KMS-11 (cell line): ENCODE measurements around the gene CFAP119.
"Not testable (repeated sequence)": the region's sequence is repeated elsewhere in the genome, so short reads cannot be mapped to it uniquely, and the experiment has no call there.

ENCODE experiments used
- H2AFZ ChIP-seq: fragments of 200-600 bp; sonication (generic); 2 replicates; pipeline ENCODE4 v1.6.1; 2016; ENCODE audit warnings: antibody characterized with exemption, mixed run types, low read depth
- H3K27ac ChIP-seq: fragments of 200-600 bp; sonication (generic); 2 replicates; pipeline ENCODE4 v1.6.1; 2016; ENCODE audit warnings: mild to moderate bottlenecking, mixed run types
- H3K27me3 ChIP-seq: fragments of 200-600 bp; sonication (generic); 2 replicates; pipeline ENCODE4 v1.6.1; 2017; ENCODE audit warnings: mild to moderate bottlenecking, low read depth, mixed run types, moderate library complexity; ENCODE audit not compliant: insufficient read depth
- H3K36me3 ChIP-seq: fragments of 200-600 bp; sonication (generic); 2 replicates; pipeline ENCODE4 v1.6.1; 2017; ENCODE audit warnings: mild to moderate bottlenecking, mixed run types; ENCODE audit not compliant: insufficient read depth
- H3K4me1 ChIP-seq: fragments of 200-600 bp; sonication (generic); 2 replicates; pipeline ENCODE4 v1.6.1; 2016; ENCODE audit warnings: mild to moderate bottlenecking, low read depth, mixed run types; ENCODE audit not compliant: poor library complexity, severe bottlenecking
- H3K4me2 ChIP-seq: fragments of 200-600 bp; sonication (generic); 2 replicates; pipeline ENCODE4 v1.7.0; 2016; ENCODE audit warnings: mild to moderate bottlenecking, mixed run types
- H3K4me3 ChIP-seq: fragments of 200-600 bp; sonication (generic); IDR thresholded peaks from 2 replicates; pipeline ENCODE4 v1.6.1; 2017; ENCODE audit warnings: low read depth, low read length, mixed read lengths; ENCODE audit not compliant: insufficient read depth
- H3K79me2 ChIP-seq: fragments of 200-600 bp; sonication (generic); 2 replicates; pipeline ENCODE4 v1.6.1; 2016; ENCODE audit warnings: low read depth, mixed run types; ENCODE audit not compliant: insufficient read depth
- H3K9ac ChIP-seq: fragments of 200-600 bp; sonication (generic); 2 replicates; pipeline ENCODE4 v1.6.1; 2016; ENCODE audit warnings: mild to moderate bottlenecking, mixed run types
- H4K20me1 ChIP-seq: fragments of 200-600 bp; sonication (generic); 2 replicates; pipeline ENCODE4 v1.6.1; 2016; ENCODE audit warnings: mild to moderate bottlenecking, mixed run types; ENCODE audit not compliant: insufficient read depth
- CTCF ChIP-seq: fragments of 200-600 bp; sonication (generic); conservative IDR thresholded peaks from 2 replicates; pipeline ENCODE4 v1.6.1; 2017; ENCODE audit warnings: low read depth, mild to moderate bottlenecking, antibody characterized with exemption, low read length, moderate library complexity, mixed read lengths

Gene CFAP119

DNA sequence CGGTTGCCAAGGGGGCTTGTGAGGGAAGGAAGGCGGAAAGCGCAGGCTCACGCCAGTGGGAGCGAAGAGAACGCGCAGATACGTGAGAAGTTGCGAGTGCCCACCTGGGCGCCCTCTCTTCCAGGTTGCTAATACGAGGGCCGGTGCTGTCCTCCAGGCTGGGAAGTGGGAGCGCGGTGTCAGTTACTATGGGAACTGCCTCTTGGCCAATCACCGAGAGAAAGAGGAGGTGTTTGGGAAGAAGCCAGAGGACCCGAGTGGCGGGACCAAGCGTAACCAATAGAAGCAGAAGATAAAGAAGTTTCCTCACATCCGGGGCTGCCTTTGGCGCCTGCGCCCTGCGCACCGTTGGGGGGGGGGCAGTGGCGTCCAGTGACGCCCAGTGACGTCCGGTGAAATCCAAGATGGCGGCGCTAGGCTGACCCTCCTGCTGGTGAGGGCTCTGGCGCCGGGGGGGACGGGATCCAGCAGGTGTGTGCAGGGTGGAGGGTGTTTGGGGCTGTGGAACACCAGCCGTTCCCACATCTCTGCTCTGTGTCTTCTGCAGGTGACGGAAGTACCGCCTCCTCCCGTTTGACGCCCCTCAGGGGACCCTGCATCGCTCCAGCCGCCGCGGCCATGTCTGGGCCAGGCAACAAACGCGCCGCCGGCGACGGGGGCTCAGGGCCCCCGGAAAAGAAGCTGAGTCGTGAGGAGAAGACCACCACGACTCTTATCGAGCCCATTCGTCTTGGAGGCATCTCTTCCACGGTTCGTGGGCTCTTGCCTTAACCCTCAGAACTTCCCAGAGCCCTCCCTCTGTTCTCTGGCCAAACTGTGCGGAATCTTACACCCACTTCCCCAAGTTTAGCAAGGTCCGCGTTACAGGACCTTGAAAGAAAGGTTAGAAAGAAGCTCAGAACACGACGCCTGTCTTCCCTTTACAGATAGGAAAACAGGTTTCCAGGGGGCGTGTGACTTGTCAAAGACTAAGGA lies at the start of gene CFAP119, which contains the start of gene RNF40:
CFAP119 (minus strand) TSS at position 135 of the 975 bp plus-strand sequence. CDS start 314 bp downstream, outside the sequence.
RNF40 (plus strand) TSS at position 395 of the 975 bp plus-strand sequence; CDS start at position 619, 224 bp downstream.
- Histone ChIP-seq H3K9ac (peak within 1 kb of the TSS; percentile 54), H3K36me3 (peaks cover 11% of the 10 kb centered on the region; the same call in 1 of the 2 replicates), H3K79me2 (peaks cover 19% of the 10 kb centered on the region), H3K4me2 (peak within 1 kb of the TSS; percentile 97), H3K4me1 (peaks cover 21% of the 10 kb centered on the region), H3K27ac (peak within 1 kb of the TSS; percentile 34), H2AFZ (peak within 1 kb of the TSS; percentile 94), H3K4me3 (no peak within 1 kb of the TSS), H3K27me3 (no peaks in the 10 kb centered on the region), H4K20me1 (no peaks in the 10 kb centered on the region)
- TF ChIP-seq CTCF = no peak

DNA sequence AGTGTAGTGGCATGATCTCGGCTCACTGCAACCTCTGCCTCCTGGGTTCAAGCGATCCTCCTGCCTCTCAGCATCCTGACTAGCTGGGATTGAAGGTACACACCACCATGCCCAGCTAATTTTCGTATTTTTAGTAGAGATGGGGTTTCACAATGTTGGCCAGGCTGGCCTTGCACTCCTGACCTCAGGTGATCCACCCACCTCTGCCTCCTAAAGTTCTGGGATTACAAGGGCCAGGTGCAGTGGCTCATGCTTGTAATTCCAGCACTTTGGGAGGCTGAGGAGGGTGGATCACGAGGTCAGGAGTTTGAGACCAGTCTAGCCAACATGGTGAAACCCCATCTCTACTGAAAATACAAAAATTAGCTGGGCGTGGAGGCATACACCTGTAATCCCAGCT lies 47.8 kb upstream of the CFAP119 start:
- H3K27ac ChIP-seq, H3K4me2 ChIP-seq, H3K9ac ChIP-seq, H2AFZ ChIP-seq, H3K4me3 ChIP-seq, H3K36me3 ChIP-seq, H3K27me3 ChIP-seq, H4K20me1 ChIP-seq, H3K79me2 ChIP-seq: not testable (repeated sequence)
- peaks cover 17% of the 10 kb centered on the region for H3K4me1 ChIP-seq

- H3K4me3 ChIP-seq, H3K27ac ChIP-seq, H3K36me3 ChIP-seq, H3K9ac ChIP-seq, H3K79me2 ChIP-seq, H2AFZ ChIP-seq, H3K4me2 ChIP-seq, H4K20me1 ChIP-seq, H3K27me3 ChIP-seq: not testable (repeated sequence)
- H3K4me1 ChIP-seq = peaks cover 14% of the 10 kb centered on the region
Measured at GRCh38 chr16:30808890-30809426, 47.1 kb upstream of the CFAP119 start.

GRCh38 chr16:30808146-30808545 lies 46.3 kb upstream of the CFAP119 start:
- Histone ChIP-seq H3K27ac (no peak overlapping the region), H3K4me1 (peaks cover 8% of the 10 kb centered on the region), H3K79me2 (no peaks in the 10 kb centered on the region), H3K9ac (no peak overlapping the region), H3K36me3 (no peaks in the 10 kb centered on the region), H4K20me1 (no peaks in the 10 kb centered on the region), H3K4me3 (no peak overlapping the region), H2AFZ (no peak overlapping the region), H3K27me3 (no peaks in the 10 kb centered on the region), H3K4me2 (no peak overlapping the region)
- TF ChIP-seq CTCF = no peak

DNA sequence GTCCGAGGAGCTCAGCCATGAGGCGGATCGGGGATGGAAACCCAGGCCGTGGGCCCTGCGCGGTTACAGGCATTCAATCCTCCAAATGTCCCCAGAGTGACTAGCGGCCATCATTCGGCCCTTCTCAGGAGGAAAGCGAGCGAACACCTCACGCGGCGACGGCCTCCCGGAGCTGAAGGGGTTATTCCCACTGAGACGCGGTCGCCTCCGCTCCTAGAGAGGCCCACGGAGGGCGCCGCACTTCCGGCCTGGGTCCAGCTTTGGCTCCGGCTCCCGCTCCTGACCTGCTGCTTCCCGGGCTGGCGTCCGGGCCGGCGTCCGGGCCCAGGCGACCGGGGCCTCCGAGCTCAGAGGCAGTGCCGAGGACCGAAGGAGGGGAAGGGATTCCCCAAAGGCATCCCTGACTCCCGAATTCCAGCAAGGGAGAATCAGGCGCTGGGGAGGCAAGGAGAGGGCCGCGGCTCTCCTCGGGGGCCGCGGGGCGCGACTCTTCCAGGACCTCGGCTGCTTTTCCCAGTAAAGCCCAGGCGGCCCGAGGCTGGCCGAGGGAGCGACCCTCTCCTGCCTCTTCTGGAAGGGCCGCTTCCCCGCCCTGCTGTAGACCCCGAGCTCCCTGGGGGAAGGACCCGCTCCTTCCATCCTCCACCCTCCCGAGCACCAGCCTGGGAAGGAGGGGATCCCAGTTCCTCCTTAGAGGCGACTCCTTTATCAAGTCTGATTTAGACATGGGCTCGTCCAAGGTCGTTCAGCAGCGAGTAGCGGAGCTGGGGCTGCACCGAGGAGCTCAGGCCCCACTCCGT lies 43.7 kb upstream of the CFAP119 start:
- Histone ChIP-seq H2AFZ (peak overlapping the region; percentile 97), H3K9ac (peak overlapping the region; percentile 77), H3K27me3 (no peaks in the 10 kb centered on the region), H3K27ac (no peak overlapping the region), H3K36me3 (no peaks in the 10 kb centered on the region), H4K20me1 (no peaks in the 10 kb centered on the region), H3K4me3 (peak overlapping the region; percentile 45), H3K4me2 (peak overlapping the region; percentile 71), H3K4me1 (peaks cover 8% of the 10 kb centered on the region), H3K79me2 (no peaks in the 10 kb centered on the region)
- TF ChIP-seq CTCF = no peak
